Panc1 (cell line): ENCODE results near the gene GSK3B. TPM values are rescaled to one million over a fixed set of nuclear protein-coding genes. Genes with fewer than 3 reads are reported as not detected.

Experiments used
- ATAC-seq: fragments of 200-7000 bp; cut with Tn5 transposase; 2 replicates; pipeline ENCODE4 v1.9.1; 2020; ENCODE audit warnings: mild to moderate bottlenecking, moderate library complexity
- BruUV-seq: library from RNA; stranded (reverse); fragments of 400-500 nt; replicated peaks from 2 replicates; lab custom pipeline; 2021; lab: Mats Ljungman, UMichigan
- CTCF ChIA-PET: fragments of 300-600 bp; sonication (Branson Sonifier 250); formaldehyde crosslinking; loops from one replicate; lab custom pipeline; 2022; ENCODE audit warnings: antibody characterized with exemption; lab: Charles Lee
- POLR2A ChIA-PET: fragments of 300-600 bp; sonication (Branson Sonifier 250); formaldehyde crosslinking; loops from one replicate; lab custom pipeline; 2022; ENCODE audit warnings: antibody characterized with exemption; lab: Charles Lee
- DNase-seq: peaks from one replicate; pipeline ENCODE4 v3.0.0-alpha.2; 2010; ENCODE audit warnings: low read depth, low spot score
- H3K27ac ChIP-seq: 2 replicates; pipeline ENCODE4 v1.5.1; 2011; ENCODE audit warnings: mild to moderate bottlenecking, low read length, inconsistent platforms
- H3K27me3 ChIP-seq: fragments of 200-500 bp; sonication (Bioruptor generic); 2 replicates; pipeline ENCODE4 v1.6.0; 2014; ENCODE audit warnings: low read length, inconsistent platforms; ENCODE audit not compliant: control insufficient read depth, insufficient read depth
- H3K36me3 ChIP-seq: fragments of 200-500 bp; sonication (Bioruptor generic); 2 replicates; pipeline ENCODE4 v1.5.1; 2014; ENCODE audit warnings: inconsistent platforms, mild to moderate bottlenecking, low read length, moderate library complexity; ENCODE audit not compliant: control insufficient read depth, insufficient read depth
- H3K4me1 ChIP-seq: 2 replicates; pipeline ENCODE4 v1.5.1; 2011; ENCODE audit warnings: inconsistent platforms, mild to moderate bottlenecking, low read length, moderate library complexity; ENCODE audit not compliant: control insufficient read depth, insufficient read depth
- H3K4me3 ChIP-seq, 2 experiments: 2 replicates each; pipeline ENCODE4 v1.5.1; 2011 to 2012; ENCODE audit warnings: low read depth in 2 of 2, low read length in 2 of 2, mild to moderate bottlenecking in 2 of 2, inconsistent platforms in 1 of 2, moderate library complexity in 1 of 2
- H3K9me3 ChIP-seq: fragments of 200-500 bp; sonication (Bioruptor generic); 2 replicates; pipeline ENCODE4 v1.5.1; 2014; ENCODE audit warnings: low read depth, mild to moderate bottlenecking, inconsistent platforms, low read length, moderate library complexity; ENCODE audit not compliant: control insufficient read depth, insufficient read depth
- POLR2AphosphoS5 ChIP-seq: IDR thresholded peaks from 2 replicates; pipeline ENCODE4 v1.6.1; 2012; ENCODE audit warnings: mild to moderate bottlenecking, low read depth, low read length, moderate library complexity
- REST ChIP-seq, 2 experiments: IDR thresholded peaks; 2 replicates each; pipeline ENCODE4 v1.6.1; 2011 to 2012; ENCODE audit warnings: low read depth in 2 of 2, control low read depth in 1 of 2, low read length in 1 of 2, mild to moderate bottlenecking in 1 of 2, moderate library complexity in 1 of 2; ENCODE audit not compliant: insufficient read depth in 1 of 2
- SIN3A ChIP-seq: IDR thresholded peaks from 2 replicates; pipeline ENCODE4 v1.6.1; 2012; ENCODE audit warnings: low read depth, mild to moderate bottlenecking, low read length, moderate library complexity, borderline replicate concordance; ENCODE audit not compliant: insufficient read depth
- TCF7L2 ChIP-seq: IDR thresholded peaks from 2 replicates; pipeline ENCODE4 v1.6.1; 2011; ENCODE audit warnings: mild to moderate bottlenecking, low read depth, low read length, inconsistent platforms
- in situ Hi-C: cut with HindIII; loops from 2 replicates; pipeline ENCODE4 v1.10.0; 2016; ENCODE audit warnings: low sequenced_read_pairs, low pct_unique_long_range_greater_than_20kb
- intact Hi-C: fragments of 100-400 bp; cut with micrococcal nuclease; formaldehyde crosslinking; loops from one replicate; pipeline ENCODE4 v1.10.0; 2022; ENCODE audit not compliant: unreplicated experiment
- total RNA-seq: library from RNA; stranded (reverse); gene quantifications from one replicate; pipeline ENCODE4 v1.2.1, GENCODE V29; 2021; ENCODE audit not compliant: unreplicated experiment
- TF ChIP-seq, protein P1 (sequence below): fragments of 450-650 bp; IDR thresholded peaks from 2 replicates; pipeline ENCODE4 v1.5.1; 2017; ENCODE audit warnings: mild to moderate bottlenecking

GSK3B gene
- total RNA-seq, 1 experiment from 2014 or later, result 35.3 TPM

- TF ChIP-seq SIN3A, result no peak
- TF ChIP-seq REST (IDR thresholded peaks at IDR 0.05; ENCODE audit: insufficient read depth in 1 of 2, low read depth in 2 of 2, low read length in 1 of 2), result no peak
- no peak for TF ChIP-seq TCF7L2
- no peak for TF ChIP-seq POLR2AphosphoS5
- TF ChIP-seq, protein P1, sequence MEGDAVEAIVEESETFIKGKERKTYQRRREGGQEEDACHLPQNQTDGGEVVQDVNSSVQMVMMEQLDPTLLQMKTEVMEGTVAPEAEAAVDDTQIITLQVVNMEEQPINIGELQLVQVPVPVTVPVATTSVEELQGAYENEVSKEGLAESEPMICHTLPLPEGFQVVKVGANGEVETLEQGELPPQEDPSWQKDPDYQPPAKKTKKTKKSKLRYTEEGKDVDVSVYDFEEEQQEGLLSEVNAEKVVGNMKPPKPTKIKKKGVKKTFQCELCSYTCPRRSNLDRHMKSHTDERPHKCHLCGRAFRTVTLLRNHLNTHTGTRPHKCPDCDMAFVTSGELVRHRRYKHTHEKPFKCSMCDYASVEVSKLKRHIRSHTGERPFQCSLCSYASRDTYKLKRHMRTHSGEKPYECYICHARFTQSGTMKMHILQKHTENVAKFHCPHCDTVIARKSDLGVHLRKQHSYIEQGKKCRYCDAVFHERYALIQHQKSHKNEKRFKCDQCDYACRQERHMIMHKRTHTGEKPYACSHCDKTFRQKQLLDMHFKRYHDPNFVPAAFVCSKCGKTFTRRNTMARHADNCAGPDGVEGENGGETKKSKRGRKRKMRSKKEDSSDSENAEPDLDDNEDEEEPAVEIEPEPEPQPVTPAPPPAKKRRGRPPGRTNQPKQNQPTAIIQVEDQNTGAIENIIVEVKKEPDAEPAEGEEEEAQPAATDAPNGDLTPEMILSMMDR, result no peak
- ATAC-seq (no peak), DNase-seq (no peak)
- Histone ChIP-seq H3K9me3 (no peaks in the 10 kb centered on the region), H3K27ac (no peak overlapping the region), H3K4me1 (no peaks in the 10 kb centered on the region; the same call in 1 of the 2 replicates), H3K36me3 (no peaks in the 10 kb centered on the region), H3K4me3 (no peak overlapping the region), H3K27me3 (no peaks in the 10 kb centered on the region)
- intact Hi-C loops (no loop called here), in situ Hi-C loops (no loop called here)
- ChIA-PET CTCF (no interaction called here), POLR2A (no interaction called here)
- BruUV-seq, result no TSS peak
Measured at GRCh38 chr3:120059081-120059864, 35.0 kb downstream of the GSK3B start.

- CTCF ChIA-PET, result no interaction called here
- DNase-seq, result no peak
- Histone ChIP-seq H3K9me3 (no peaks in the 10 kb centered on the region), H3K27me3 (no peaks in the 10 kb centered on the region), H3K4me1 (no peaks in the 10 kb centered on the region; the same call in 1 of the 2 replicates), H3K27ac (no peak overlapping the region), H3K4me3 (no peak overlapping the region), H3K36me3 (no peaks in the 10 kb centered on the region)
- in situ Hi-C loops (no loop called here), intact Hi-C loops (no loop called here)
- POLR2A ChIA-PET, result no interaction called here
- no peak for TF ChIP-seq REST (IDR thresholded peaks at IDR 0.05; ENCODE audit: insufficient read depth in 1 of 2, low read depth in 2 of 2, low read length in 1 of 2)
- no peak for TF ChIP-seq TCF7L2
- TF ChIP-seq SIN3A, result no peak
- TF ChIP-seq, protein P1, result no peak
- no peak for TF ChIP-seq POLR2AphosphoS5
- BruUV-seq, result no TSS peak
- ATAC-seq, result no peak
Measured at GRCh38 chr3:120057626-120058025, 36.6 kb downstream of the GSK3B start.
